Stimulated activated naive CD8-positive, alpha-beta T cell treated with anti-CD3 and anti-CD28 coated beads, Interleukin-15, Interleukin-2, amounts not matched to agents 100 ng/mL and 50 ng/mL, for 24 hours (primary cell): ENCODE results near the gene LMBRD1.
"Not testable (repeated sequence)": the region's sequence is repeated elsewhere in the genome, so short reads cannot be mapped to it uniquely, and the experiment has no call there.

Source experiments
- H3K27ac Mint-ChIP-seq: one replicate; pipeline ENCODE4 v1.8.0; 2021; ENCODE audit warnings: mild to moderate bottlenecking, mixed read lengths
- H3K27me3 Mint-ChIP-seq: one replicate; pipeline ENCODE4 v1.8.0; 2021; ENCODE audit warnings: mixed read lengths
- H3K36me3 Mint-ChIP-seq: one replicate; pipeline ENCODE4 v1.8.0; 2021; ENCODE audit warnings: low read depth, mixed read lengths
- H3K4me1 Mint-ChIP-seq: one replicate; pipeline ENCODE4 v1.8.0; 2021; ENCODE audit warnings: low read depth, mixed read lengths
- H3K4me3 Mint-ChIP-seq: one replicate; pipeline ENCODE4 v1.8.0; 2021; ENCODE audit warnings: mild to moderate bottlenecking, mixed read lengths
- H3K9me3 Mint-ChIP-seq: one replicate; pipeline ENCODE4 v1.8.0; 2021; ENCODE audit warnings: mixed read lengths

The LMBRD1 gene

GRCh38 chr6:69796642-69797390 lies at the start of gene LMBRD1:
LMBRD1 (minus strand) TSS chr6:69797010; CDS start chr6:69796881, 129 bp downstream.
- Mint-ChIP-seq H3K4me3 (peak within 1 kb of the TSS; percentile 96), H3K27me3 (no peaks in the 10 kb centered on the region)

GRCh38 chr6:69846312-69846711 lies 49.5 kb upstream of the LMBRD1 start:
- no peaks in the 10 kb centered on the region for H3K9me3 Mint-ChIP-seq
- H3K4me1 Mint-ChIP-seq, result no peaks in the 10 kb centered on the region
- no peak overlapping the region for H3K4me3 Mint-ChIP-seq
- H3K27ac Mint-ChIP-seq, result no peak overlapping the region
- peaks cover 30% of the 10 kb centered on the region for H3K27me3 Mint-ChIP-seq
- H3K36me3 Mint-ChIP-seq, result no peaks in the 10 kb centered on the region

More at GRCh38 chr6:69796642-69797390, at the start of gene LMBRD1:
- Mint-ChIP-seq H3K27ac (peak within 1 kb of the TSS; percentile 89), H3K4me1 (peaks cover 50% of the 10 kb centered on the region), H3K36me3 (peaks cover 8% of the 10 kb centered on the region), H3K9me3 (no peaks in the 10 kb centered on the region)

GRCh38 chr6:69843189-69843588 lies 46.4 kb upstream of the LMBRD1 start:
- no peak overlapping the region for H3K4me3 Mint-ChIP-seq
- peak overlapping the region; percentile 2 for H3K27ac Mint-ChIP-seq
- no peaks in the 10 kb centered on the region for H3K36me3 Mint-ChIP-seq
- no peaks in the 10 kb centered on the region for H3K4me1 Mint-ChIP-seq
- H3K27me3 Mint-ChIP-seq, result peaks cover 36% of the 10 kb centered on the region
- no peaks in the 10 kb centered on the region for H3K9me3 Mint-ChIP-seq

- Mint-ChIP-seq H3K4me1 (no peaks in the 10 kb centered on the region), H3K4me3 (no peak overlapping the region), H3K9me3 (no peaks in the 10 kb centered on the region), H3K36me3 (no peaks in the 10 kb centered on the region), H3K27me3 (peaks cover 32% of the 10 kb centered on the region), H3K27ac (no peak overlapping the region)
These were observed 45.1 kb upstream of the LMBRD1 start for GRCh38 chr6:69841862-69842261.

GRCh38 chr6:69835414-69836179 lies 38.8 kb upstream of the LMBRD1 start:
- H3K36me3 Mint-ChIP-seq, result no peaks in the 10 kb centered on the region
- H3K27ac Mint-ChIP-seq, result no peak overlapping the region
- no peak overlapping the region for H3K4me3 Mint-ChIP-seq
- no peaks in the 10 kb centered on the region for H3K4me1 Mint-ChIP-seq
- H3K27me3 Mint-ChIP-seq, result peaks cover 11% of the 10 kb centered on the region
- H3K9me3 Mint-ChIP-seq, result no peaks in the 10 kb centered on the region

- H3K4me3 Mint-ChIP-seq, result no peak overlapping the region
- no peaks in the 10 kb centered on the region for H3K27me3 Mint-ChIP-seq
- no peaks in the 10 kb centered on the region for H3K9me3 Mint-ChIP-seq
- H3K36me3 Mint-ChIP-seq, result no peaks in the 10 kb centered on the region
- no peak overlapping the region for H3K27ac Mint-ChIP-seq
- no peaks in the 10 kb centered on the region for H3K4me1 Mint-ChIP-seq
These were observed 35.7 kb upstream of the LMBRD1 start for GRCh38 chr6:69832558-69832957.

- no peaks in the 10 kb centered on the region for H3K9me3 Mint-ChIP-seq
- no peaks in the 10 kb centered on the region for H3K36me3 Mint-ChIP-seq
- H3K4me1 Mint-ChIP-seq, result no peaks in the 10 kb centered on the region
- H3K27me3 Mint-ChIP-seq, result no peaks in the 10 kb centered on the region
- H3K27ac Mint-ChIP-seq, result no peak overlapping the region
- no peak overlapping the region for H3K4me3 Mint-ChIP-seq
These were observed 30.6 kb upstream of the LMBRD1 start for GRCh38 chr6:69827276-69827893.

- H3K9me3 Mint-ChIP-seq, result no peaks in the 10 kb centered on the region
- H3K4me1 Mint-ChIP-seq, result no peaks in the 10 kb centered on the region
- no peaks in the 10 kb centered on the region for H3K36me3 Mint-ChIP-seq
- no peaks in the 10 kb centered on the region for H3K27me3 Mint-ChIP-seq
- no peak overlapping the region for H3K27ac Mint-ChIP-seq
- H3K4me3 Mint-ChIP-seq, result no peak overlapping the region
These were observed 29.1 kb upstream of the LMBRD1 start for GRCh38 chr6:69825904-69826303.

- H3K4me3 Mint-ChIP-seq, H3K9me3 Mint-ChIP-seq, H3K4me1 Mint-ChIP-seq, H3K27me3 Mint-ChIP-seq, H3K27ac Mint-ChIP-seq, H3K36me3 Mint-ChIP-seq: not testable (repeated sequence)
These were observed 27.5 kb upstream of the LMBRD1 start for GRCh38 chr6:69824355-69824754.

GRCh38 chr6:69820438-69820837 lies 23.6 kb upstream of the LMBRD1 start:
- no peaks in the 10 kb centered on the region for H3K9me3 Mint-ChIP-seq
- no peak overlapping the region for H3K4me3 Mint-ChIP-seq
- H3K27me3 Mint-ChIP-seq, result no peaks in the 10 kb centered on the region
- no peak overlapping the region for H3K27ac Mint-ChIP-seq
- H3K36me3 Mint-ChIP-seq, result no peaks in the 10 kb centered on the region
- peaks cover 15% of the 10 kb centered on the region for H3K4me1 Mint-ChIP-seq

GRCh38 chr6:69820018-69820417 lies 23.2 kb upstream of the LMBRD1 start:
- H3K4me3 Mint-ChIP-seq, result no peak overlapping the region
- no peaks in the 10 kb centered on the region for H3K9me3 Mint-ChIP-seq
- H3K27me3 Mint-ChIP-seq, result no peaks in the 10 kb centered on the region
- peaks cover 19% of the 10 kb centered on the region for H3K4me1 Mint-ChIP-seq
- H3K36me3 Mint-ChIP-seq, result no peaks in the 10 kb centered on the region
- no peak overlapping the region for H3K27ac Mint-ChIP-seq

- no peak overlapping the region for H3K4me3 Mint-ChIP-seq
- no peaks in the 10 kb centered on the region for H3K9me3 Mint-ChIP-seq
- no peaks in the 10 kb centered on the region for H3K36me3 Mint-ChIP-seq
- no peak overlapping the region for H3K27ac Mint-ChIP-seq
- H3K4me1 Mint-ChIP-seq, result peaks cover 27% of the 10 kb centered on the region
- H3K27me3 Mint-ChIP-seq, result no peaks in the 10 kb centered on the region
These were observed 22.3 kb upstream of the LMBRD1 start for GRCh38 chr6:69819138-69819537.

GRCh38 chr6:69818223-69818930 lies 21.6 kb upstream of the LMBRD1 start:
- no peaks in the 10 kb centered on the region for H3K27me3 Mint-ChIP-seq
- H3K27ac Mint-ChIP-seq, result no peak overlapping the region
- no peaks in the 10 kb centered on the region for H3K36me3 Mint-ChIP-seq
- no peaks in the 10 kb centered on the region for H3K9me3 Mint-ChIP-seq
- H3K4me3 Mint-ChIP-seq, result no peak overlapping the region
- H3K4me1 Mint-ChIP-seq, result peaks cover 33% of the 10 kb centered on the region

- H3K27ac Mint-ChIP-seq, result no peak overlapping the region
- no peaks in the 10 kb centered on the region for H3K9me3 Mint-ChIP-seq
- no peaks in the 10 kb centered on the region for H3K36me3 Mint-ChIP-seq
- peaks cover 43% of the 10 kb centered on the region for H3K4me1 Mint-ChIP-seq
- H3K27me3 Mint-ChIP-seq, result no peaks in the 10 kb centered on the region
- H3K4me3 Mint-ChIP-seq, result no peak overlapping the region
These were observed 20.5 kb upstream of the LMBRD1 start for GRCh38 chr6:69817358-69817757.

GRCh38 chr6:69816569-69816968 lies 19.8 kb upstream of the LMBRD1 start:
- H3K36me3 Mint-ChIP-seq, result no peaks in the 10 kb centered on the region
- H3K4me3 Mint-ChIP-seq, result peak overlapping the region; percentile 73
- no peaks in the 10 kb centered on the region for H3K27me3 Mint-ChIP-seq
- peaks cover 51% of the 10 kb centered on the region for H3K4me1 Mint-ChIP-seq
- H3K27ac Mint-ChIP-seq, result peak overlapping the region; percentile 92
- H3K9me3 Mint-ChIP-seq, result no peaks in the 10 kb centered on the region
